ENCODE results near the gene GNB1.
"Not testable (repeated sequence)": the region's sequence is repeated elsewhere in the genome, so short reads cannot be mapped to it uniquely, and the experiment has no call there.

GNB1 gene

GRCh38 chr1:1857096-1857703 lies 33.7 kb downstream of the GNB1 start:
- no peak for DNase-seq

- not testable (repeated sequence) for DNase-seq
These were observed 34.7 kb downstream of the GNB1 start for GRCh38 chr1:1856161-1856560.

- no peak for DNase-seq
These were observed 37.2 kb downstream of the GNB1 start for GRCh38 chr1:1853593-1854257.

- no peak for DNase-seq
These were observed 38.1 kb downstream of the GNB1 start for GRCh38 chr1:1852619-1853414.

- no peak for DNase-seq
These were observed 43.0 kb downstream of the GNB1 start for GRCh38 chr1:1847890-1848289.

GRCh38 chr1:1847061-1847850 lies 43.6 kb downstream of the GNB1 start:
- DNase-seq = no peak

- no peak for DNase-seq
These were observed 44.4 kb downstream of the GNB1 start for GRCh38 chr1:1846386-1846918.

- DNase-seq = no peak
These were observed 48.3 kb downstream of the GNB1 start for GRCh38 chr1:1842360-1843146.

- no peak for DNase-seq
These were observed 49.3 kb downstream of the GNB1 start for GRCh38 chr1:1841575-1841995.

- DNase-seq = no peak
These were observed 51.4 kb downstream of the GNB1 start for GRCh38 chr1:1839311-1839965.

GRCh38 chr1:1836119-1836518 lies 54.8 kb downstream of the GNB1 start:
- no peak for DNase-seq

- DNase-seq = no peak
These were observed 55.3 kb downstream of the GNB1 start for GRCh38 chr1:1835546-1835945.

- no peak for DNase-seq
These were observed 57.0 kb downstream of the GNB1 start for GRCh38 chr1:1833916-1834325.

- no peak for DNase-seq
These were observed 57.4 kb downstream of the GNB1 start for GRCh38 chr1:1833456-1833855.

GRCh38 chr1:1832820-1833219 lies 58.1 kb downstream of the GNB1 start:
- no peak for DNase-seq

- DNase-seq = no peak
These were observed 58.7 kb downstream of the GNB1 start for GRCh38 chr1:1832166-1832565.

GRCh38 chr1:1827089-1827848 lies 63.6 kb downstream of the GNB1 start:
- no peak for DNase-seq

GRCh38 chr1:1826356-1827088 lies 64.4 kb downstream of the GNB1 start:
- no peak for DNase-seq

- DNase-seq = no peak
These were observed 65.7 kb downstream of the GNB1 start for GRCh38 chr1:1825217-1825616.

- no peak for DNase-seq
These were observed 71.1 kb downstream of the GNB1 start for GRCh38 chr1:1819762-1820161.

Measured in activated naive CD4-positive, alpha-beta T cell (primary cell).